Renal cortical epithelial cell (primary cell): Measurements from ENCODE around the gene LRRTM2. TPM values are rescaled to one million over a fixed set of nuclear protein-coding genes. Genes with fewer than 3 reads are reported as not detected.

Experiments
- DNase-seq: peaks from one replicate; pipeline ENCODE4 v3.0.0-alpha.2; 2011; ENCODE audit warnings: low read depth
- total RNA-seq: library from RNA; depleted of rRNA; stranded (reverse); fragments of >200 nt; gene quantifications from 2 replicates; pipeline ENCODE4 v1.2.3, GENCODE V29; 2014

LRRTM2 gene
- total RNA-seq, 1 donor from 2014 or later: 0.10 TPM

GRCh38 chr5:138884094-138884493, 9.0 kb upstream of the LRRTM2 start:
- DNase-seq: no peak

DNA sequence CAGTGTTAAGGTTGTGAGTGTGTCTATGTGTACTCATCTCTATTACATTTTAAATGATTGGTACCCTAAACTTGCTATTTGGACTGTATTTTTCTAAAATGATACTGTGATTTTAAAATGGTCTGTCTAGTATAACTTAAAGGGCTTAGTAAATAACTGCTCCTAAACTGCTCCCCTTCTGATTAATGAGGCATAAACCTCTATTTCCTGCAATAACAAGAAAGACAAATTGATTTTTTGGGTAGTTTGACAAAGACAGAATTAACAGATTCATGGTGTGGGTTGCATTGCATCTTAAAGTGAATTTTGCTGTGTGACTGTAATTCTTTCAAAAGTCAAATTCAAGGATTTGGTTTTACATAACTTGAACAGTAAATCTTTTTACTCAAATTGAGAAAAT, 8.1 kb upstream of the LRRTM2 start:
- DNase-seq: peak; percentile 19

DNA sequence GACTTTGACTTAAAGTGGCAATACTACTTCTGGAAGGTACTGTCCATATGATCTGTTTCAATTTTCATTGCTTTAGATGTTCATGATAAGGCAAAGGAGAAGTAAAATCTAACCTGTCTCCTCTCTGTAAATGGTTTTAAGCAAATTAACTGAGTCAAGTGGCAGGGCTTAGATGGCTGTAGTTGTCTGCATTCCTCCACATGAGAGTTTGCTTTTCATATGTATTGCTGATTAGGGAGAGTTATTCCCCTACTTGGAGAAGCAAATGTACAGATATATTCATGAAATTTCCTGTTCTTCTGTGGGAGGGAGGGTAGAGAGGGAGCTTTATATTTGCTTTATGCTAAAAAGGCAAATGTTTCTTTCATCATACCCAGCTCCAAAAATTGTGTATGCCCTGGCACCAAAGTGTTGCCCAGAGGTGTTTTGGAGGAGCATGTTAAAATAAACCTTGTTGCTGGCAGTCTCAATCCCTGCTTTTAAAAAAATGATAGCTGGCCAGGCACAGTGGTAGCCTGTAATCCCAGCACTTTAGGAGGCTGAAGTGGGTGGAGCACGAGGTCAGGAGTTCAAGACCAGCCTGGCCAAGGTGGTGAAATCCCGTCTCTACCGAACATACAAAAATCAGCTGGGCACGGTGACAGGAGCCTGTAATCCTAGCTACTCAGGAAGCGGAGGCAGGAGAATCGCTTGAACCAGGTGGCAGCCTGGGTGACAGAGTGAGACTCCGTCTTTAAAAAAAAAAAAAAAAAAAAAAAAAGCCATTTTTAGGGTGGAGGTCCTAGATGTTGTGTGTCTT, 3.5 kb upstream of the LRRTM2 start:
- DNase-seq: no peak

- no peak for DNase-seq
These were observed 1.7 kb upstream of the LRRTM2 start for GRCh38 chr5:138876811-138877210.

DNA sequence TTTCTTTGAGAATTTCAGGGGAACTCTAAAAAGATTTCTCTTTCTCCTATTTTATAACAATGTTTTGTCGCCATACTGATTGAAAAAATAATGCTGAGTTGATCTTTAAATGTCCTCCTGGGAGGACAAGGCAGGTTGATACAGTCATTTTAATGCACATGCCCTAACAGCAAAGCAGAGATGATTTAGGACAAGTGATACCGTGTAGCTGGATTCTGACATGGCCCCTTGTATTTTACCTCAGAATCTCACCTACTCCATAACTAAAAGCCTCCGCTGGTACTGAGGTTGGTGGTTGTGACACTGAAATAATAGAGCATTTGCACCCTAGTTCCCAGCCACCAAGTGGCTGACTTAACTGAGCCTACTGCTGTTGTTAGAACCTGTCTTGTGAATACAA, 811 bp upstream of the LRRTM2 start:
- DNase-seq: no peak

GRCh38 chr5:138875552-138875875, 379 bp upstream of the LRRTM2 start:
- peak; percentile 37 for DNase-seq

DNA sequence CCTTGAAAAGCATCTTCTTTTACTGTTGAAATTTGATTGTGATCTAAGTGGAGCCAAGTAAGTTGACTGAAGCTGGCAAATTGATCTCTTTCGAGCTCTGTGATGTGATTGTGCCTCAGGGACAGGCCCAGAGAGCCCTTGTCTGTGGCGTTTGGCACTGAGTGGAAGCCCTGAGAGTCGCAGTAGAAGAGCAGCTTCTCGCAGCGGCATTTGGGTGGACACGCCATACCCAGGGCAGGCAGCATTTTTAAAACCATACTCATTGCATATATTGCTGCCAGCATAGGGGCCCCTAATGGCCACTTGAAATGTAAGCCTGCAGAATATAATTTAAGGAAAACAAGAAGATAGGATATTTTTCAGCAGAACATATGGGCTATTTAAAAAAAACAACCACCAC, 894 bp downstream of the LRRTM2 start:
- no peak for DNase-seq

- no peak for DNase-seq
These were observed 1.5 kb downstream of the LRRTM2 start for GRCh38 chr5:138873466-138874221.

DNA sequence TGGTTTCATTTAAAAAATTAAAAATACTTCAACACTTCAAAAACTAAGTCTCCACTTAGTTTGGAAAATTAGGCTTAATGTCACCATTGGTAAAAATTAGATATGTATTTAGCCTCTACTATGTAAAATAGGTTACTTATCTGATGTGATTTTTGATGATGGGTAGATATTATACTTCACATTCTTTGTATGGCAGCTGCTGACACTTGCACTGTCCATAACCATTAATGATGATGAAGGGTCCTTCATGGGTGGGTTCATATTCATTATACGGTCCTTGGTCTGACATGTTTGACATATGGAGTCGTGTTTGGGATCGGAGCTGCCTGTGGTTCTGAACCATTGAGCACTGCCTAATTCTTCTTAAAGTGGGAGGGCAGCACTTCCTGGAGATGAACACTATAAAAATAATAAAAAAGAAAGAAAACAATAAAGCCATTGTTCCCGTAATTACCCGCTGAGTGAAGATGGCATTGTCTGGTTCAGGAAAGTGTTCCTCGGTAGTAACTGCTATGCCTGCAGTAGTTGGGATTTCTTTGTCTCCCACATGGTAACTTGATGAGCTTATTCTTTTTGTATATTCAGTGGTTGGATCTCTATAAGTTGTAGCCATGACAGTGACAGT, 2.2 kb downstream of the LRRTM2 start:
- no peak for DNase-seq

DNA sequence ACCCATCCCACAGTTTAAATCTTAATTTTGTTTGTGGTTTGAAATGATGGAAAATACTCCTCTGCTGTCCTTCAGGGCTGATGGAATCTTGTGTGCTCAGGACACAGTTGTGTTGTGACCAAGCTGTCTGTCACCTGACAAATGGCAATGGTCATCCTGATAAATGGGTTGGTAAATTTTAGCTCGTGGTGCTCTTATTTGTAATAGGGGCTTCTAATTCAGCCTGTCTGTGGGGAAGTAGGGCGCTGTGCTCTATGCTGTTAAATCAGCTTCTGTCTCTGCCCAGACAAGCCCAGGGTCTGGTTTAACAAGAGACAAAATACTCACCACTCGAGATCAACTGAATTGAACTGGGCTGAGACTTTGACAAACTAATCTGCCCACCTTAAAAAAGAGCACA, 4.5 kb downstream of the LRRTM2 start:
- no peak for DNase-seq

DNA sequence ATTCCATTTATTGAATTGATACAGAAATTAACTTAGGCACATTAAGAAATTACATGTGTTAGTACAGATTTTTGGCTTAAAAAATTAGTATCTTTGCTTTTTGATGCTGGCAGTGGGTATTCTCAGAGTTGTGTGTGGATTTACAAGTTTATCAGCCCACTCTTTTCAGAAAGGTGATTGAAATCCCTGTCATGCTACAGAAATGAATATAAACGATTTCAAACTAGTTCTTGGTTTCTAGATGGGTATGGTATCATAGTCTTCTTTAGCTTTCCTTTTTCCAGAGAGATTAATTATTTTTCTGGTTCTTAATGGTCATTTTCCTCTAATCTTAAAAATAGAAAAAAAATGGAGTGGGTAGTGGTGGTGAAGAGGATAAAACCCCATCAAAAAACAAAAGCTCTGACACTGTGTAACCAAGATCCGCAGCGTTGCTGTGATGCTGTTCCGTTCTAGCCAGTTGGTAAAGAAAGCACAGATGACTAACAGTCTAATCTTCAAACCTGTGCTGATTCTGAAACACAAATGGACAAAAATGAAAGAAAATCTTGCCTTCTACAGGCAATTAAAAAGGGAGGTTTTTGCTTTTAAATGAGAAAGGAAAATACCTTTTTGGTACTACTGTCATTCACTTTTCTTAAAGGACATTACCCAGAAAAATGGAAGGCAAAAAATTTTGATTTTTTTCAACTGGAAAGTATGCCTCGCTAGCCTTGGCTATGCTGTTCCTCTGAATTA, 5.2 kb downstream of the LRRTM2 start:
- peak; percentile 58 for DNase-seq

DNA sequence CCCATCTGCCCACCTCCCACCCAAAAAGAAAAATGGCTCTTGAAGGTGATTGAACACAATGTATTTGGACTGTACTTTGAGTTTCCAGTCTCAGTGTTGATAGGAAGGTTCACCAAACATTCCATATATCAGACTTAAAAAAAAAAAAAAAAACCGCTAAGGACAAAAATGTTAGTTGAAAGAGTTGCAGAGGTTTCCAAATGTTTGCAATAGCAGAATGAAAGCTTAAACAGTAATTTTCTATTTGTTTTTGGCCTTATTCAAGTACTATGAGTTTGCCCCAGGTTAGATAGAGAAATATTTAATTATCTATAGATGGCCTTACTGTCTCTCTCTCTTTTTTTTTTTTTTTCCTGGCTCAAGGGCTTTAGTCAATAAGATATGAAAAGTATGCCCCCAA, 6.1 kb downstream of the LRRTM2 start:
- no peak for DNase-seq

GRCh38 chr5:138867011-138867410, 8.1 kb downstream of the LRRTM2 start:
- DNase-seq: no peak

GRCh38 chr5:138853132-138853531, 22.0 kb downstream of the LRRTM2 start:
- no peak for DNase-seq

DNA sequence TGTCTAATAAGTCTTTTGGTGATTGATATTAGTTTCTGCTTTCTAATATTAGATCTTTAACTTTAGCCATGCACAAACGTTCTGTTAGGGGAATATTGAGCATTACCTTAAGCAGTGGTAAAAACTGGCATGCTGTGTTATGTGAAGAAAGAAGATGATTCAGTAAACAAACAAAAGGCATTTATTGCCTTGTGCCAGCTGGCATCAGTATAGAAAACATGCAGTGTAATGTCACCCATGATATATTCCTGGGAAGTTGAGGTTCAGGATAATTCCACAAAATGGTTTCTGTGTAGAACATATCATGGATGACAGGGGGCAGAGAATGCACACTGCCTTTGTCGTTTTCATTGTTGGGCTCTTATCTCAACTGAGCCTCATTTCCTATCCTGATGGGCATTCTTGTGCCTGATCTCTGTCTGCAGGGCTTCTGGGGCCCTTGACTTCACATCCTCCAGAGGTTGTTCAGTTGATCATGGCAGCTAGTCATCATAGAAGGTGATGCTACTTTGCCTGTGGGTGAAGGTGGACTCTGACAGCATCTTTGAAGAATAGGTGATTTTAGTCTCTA, 24.2 kb downstream of the LRRTM2 start:
- no peak for DNase-seq

GRCh38 chr5:138849882-138850281, 25.3 kb downstream of the LRRTM2 start:
- DNase-seq: no peak

- DNase-seq: peak; percentile 32
These were observed 25.7 kb downstream of the LRRTM2 start for GRCh38 chr5:138849439-138849838.

DNA sequence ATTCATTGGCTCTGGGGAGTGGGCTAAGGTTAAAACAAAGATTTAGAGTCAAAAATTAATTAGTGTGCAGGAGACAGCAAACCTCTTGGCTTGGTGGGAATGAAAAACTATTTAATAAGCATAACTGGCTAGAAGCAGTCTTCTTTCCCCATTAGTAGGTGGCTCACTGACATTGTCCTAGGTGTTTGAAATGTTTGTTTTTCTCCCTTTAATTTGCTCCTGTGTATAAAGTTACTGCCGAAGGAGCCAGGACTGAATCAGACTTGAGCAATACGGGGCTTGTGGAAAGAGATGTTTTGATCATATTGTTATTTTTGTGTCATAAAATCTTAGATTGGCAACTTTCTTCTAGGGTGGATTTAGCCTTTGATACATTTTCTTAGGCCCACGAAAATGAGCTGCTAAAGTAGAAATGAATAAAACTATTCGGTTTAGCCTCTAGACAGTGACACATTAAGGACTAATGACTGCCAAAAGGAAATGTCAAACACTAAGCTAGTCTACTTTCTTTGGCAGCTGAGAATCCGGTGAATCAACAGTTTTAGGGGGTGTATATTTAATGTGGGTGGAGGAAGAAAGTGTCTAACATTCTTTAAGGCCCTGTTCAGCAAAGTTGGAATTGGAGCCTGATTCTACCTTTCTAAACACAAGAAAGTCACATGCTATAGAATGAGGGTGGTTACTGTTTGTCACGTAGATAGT, 30.2 kb downstream of the LRRTM2 start:
- DNase-seq: peak; percentile 84

DNA sequence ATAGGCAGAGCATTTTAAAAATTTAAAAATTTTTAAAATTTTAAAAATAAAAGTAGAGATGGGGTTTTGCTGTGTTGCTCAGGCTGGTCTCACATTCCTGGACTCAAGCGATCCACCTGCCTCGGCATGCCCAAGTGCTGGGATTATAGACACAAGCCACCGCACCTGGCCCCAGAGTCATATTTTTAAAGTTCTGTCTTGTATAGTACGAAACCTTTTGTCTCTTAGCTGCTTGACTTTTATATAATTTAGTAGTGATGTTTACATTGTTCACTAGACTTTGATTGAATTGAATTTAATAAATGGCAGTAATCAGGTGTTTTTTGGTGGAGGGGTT, 31.0 kb downstream of the LRRTM2 start:
- no peak for DNase-seq

DNA sequence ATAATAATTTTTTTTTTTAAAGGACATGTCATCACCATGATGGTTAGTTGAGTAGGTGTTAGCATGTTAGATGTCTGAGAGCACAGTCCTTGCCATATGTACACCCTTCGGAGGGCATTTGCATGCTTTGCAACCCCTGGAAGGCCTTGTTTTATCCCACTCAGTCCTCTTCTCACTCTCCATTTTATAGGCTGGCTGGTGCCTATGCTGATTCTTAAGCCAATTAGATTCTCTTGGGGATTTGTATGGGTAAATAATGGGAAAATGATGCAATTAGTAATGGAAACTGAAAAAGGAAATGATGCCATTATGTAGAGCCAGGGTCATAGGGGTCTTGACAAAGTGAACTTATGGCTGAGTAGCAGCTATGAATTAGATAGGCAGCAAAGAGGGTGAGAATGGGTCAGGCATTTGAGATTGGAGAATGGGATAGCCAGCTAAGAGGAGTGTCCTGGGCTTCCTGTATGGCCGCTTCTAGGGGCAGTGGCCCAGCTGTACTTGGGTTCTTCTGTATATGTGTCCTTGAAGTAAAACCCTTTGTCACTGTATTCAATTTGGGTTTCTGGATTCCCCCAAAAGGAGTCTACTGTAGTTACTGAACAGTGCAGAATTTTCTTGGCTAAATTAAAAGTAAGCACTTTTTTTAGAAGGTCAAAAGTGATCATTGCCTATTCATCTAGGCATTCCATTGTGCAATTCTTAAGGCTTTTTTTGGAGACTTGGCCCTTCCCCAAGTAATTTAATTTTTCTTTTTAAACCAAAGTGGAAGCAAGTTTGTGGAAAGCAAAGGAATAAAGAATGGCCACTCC, 31.6 kb downstream of the LRRTM2 start:
- DNase-seq: no peak

DNA sequence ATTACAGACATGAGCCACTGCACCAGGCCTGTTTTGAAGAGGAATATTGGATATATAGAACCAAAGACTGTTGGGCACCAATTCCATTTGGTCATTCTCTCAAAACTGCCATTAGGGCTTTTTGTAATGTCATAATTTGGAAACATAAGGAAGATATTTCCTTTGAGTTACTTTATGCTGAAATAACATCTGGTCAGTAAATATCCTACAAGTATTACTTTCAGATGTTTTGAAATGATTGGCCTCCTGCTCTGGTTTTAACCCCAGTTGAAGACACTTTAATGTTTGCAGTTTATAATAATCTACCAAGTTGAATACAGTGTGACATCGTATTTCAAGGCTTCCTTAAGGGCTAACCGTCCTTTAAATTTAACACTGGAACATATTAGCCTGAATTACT, 33.6 kb downstream of the LRRTM2 start:
- DNase-seq: no peak
